Lower lobe of right lung (tissue), 2 donors: ENCODE data around the gene KRT3. TPM values are rescaled to one million over a fixed set of nuclear protein-coding genes. Genes with fewer than 3 reads are reported as not detected.

ENCODE experiments used
- ATAC-seq, 2 donors: fragments of 200-7000 bp; cut with Tn5 transposase; one replicate each; pipeline ENCODE4 v1.9.1; 2020 to 2022; ENCODE audit warnings: mild to moderate bottlenecking in 2 of 2, moderate library complexity in 2 of 2
- DNase-seq: peaks from one replicate; pipeline ENCODE4 v3.0.0-alpha.2; 2020
- H3K27ac ChIP-seq: fragments of 200-600 bp; one replicate; pipeline ENCODE4 v1.8.0; 2022
- H3K27me3 ChIP-seq: fragments of 200-600 bp; one replicate; pipeline ENCODE4 v1.8.0; 2022; ENCODE audit warnings: low read depth
- H3K36me3 ChIP-seq: fragments of 200-600 bp; one replicate; pipeline ENCODE4 v1.8.0; 2022; ENCODE audit warnings: mild to moderate bottlenecking
- H3K4me1 ChIP-seq: fragments of 200-600 bp; one replicate; pipeline ENCODE4 v1.8.0; 2022
- H3K4me3 ChIP-seq: fragments of 200-600 bp; one replicate; pipeline ENCODE4 v1.8.0; 2022; ENCODE audit warnings: mild to moderate bottlenecking
- H3K9me3 ChIP-seq: fragments of 200-600 bp; one replicate; pipeline ENCODE4 v1.8.0; 2022
- CTCF ChIP-seq: fragments of 200-600 bp; IDR thresholded peaks from one replicate; pipeline ENCODE4 v1.8.0; 2022; ENCODE audit warnings: antibody characterized with exemption, mild to moderate bottlenecking
- intact Hi-C: fragments of 100-400 bp; cut with DNase I; formaldehyde crosslinking; loops from one replicate; pipeline ENCODE4 v1.11.0; 2022
- total RNA-seq: library from RNA; stranded (reverse); fragmentation: NEBNext Ultra II Directional; extraction: Animal tissue kit (Norgen Biotek cat#: 25700); gene quantifications from one replicate; pipeline ENCODE4 v1.2.1, GENCODE V29; 2021
- donor health status: DM: no; HTN: yes; CAD: no; lungs with severe emphysema.

KRT3 gene
- total RNA-seq, 1 donor from 2014 or later: not detected

- H3K27ac ChIP-seq: no peak overlapping the region
- no peak for ATAC-seq
- TF ChIP-seq CTCF: no peak
- H3K4me3 ChIP-seq: no peak overlapping the region
- DNase-seq: no peak
- H3K9me3 ChIP-seq: no peaks in the 10 kb centered on the region
- H3K27me3 ChIP-seq: peaks cover 32% of the 10 kb centered on the region
- peaks cover 3% of the 10 kb centered on the region for H3K4me1 ChIP-seq
- intact Hi-C loops: no loop called here
- H3K36me3 ChIP-seq: no peaks in the 10 kb centered on the region
These were observed 10.4 kb upstream of the KRT3 start for GRCh38 chr12:52806169-52806811.

- Histone ChIP-seq H3K27me3 (peaks cover 32% of the 10 kb centered on the region), H3K9me3 (no peaks in the 10 kb centered on the region), H3K27ac (no peak overlapping the region), H3K4me1 (peaks cover 9% of the 10 kb centered on the region), H3K4me3 (no peak overlapping the region), H3K36me3 (no peaks in the 10 kb centered on the region)
- intact Hi-C loops: no loop called here
- ATAC-seq (no peak), DNase-seq (no peak)
- no peak for TF ChIP-seq CTCF
These were observed 9.8 kb upstream of the KRT3 start for GRCh38 chr12:52805739-52806138.

- ATAC-seq (no peak), DNase-seq (no peak)
- intact Hi-C loops: no loop called here
- TF ChIP-seq CTCF: no peak
- Histone ChIP-seq H3K27ac (no peak overlapping the region), H3K4me1 (peaks cover 16% of the 10 kb centered on the region), H3K36me3 (no peaks in the 10 kb centered on the region), H3K9me3 (no peaks in the 10 kb centered on the region), H3K4me3 (no peak overlapping the region), H3K27me3 (peaks cover 32% of the 10 kb centered on the region)
These were observed 9.1 kb upstream of the KRT3 start for GRCh38 chr12:52805000-52805399.

- Histone ChIP-seq H3K9me3 (no peaks in the 10 kb centered on the region), H3K27me3 (peaks cover 19% of the 10 kb centered on the region), H3K36me3 (no peaks in the 10 kb centered on the region), H3K4me1 (peaks cover 23% of the 10 kb centered on the region), H3K27ac (no peak overlapping the region), H3K4me3 (no peak overlapping the region)
- ATAC-seq (no peak), DNase-seq (no peak)
- intact Hi-C loops: no loop called here
- TF ChIP-seq CTCF: no peak
These were observed 6.5 kb upstream of the KRT3 start for GRCh38 chr12:52802442-52802841.

- Histone ChIP-seq H3K27ac (no peak overlapping the region), H3K9me3 (no peaks in the 10 kb centered on the region), H3K4me1 (peaks cover 23% of the 10 kb centered on the region), H3K4me3 (no peak overlapping the region), H3K27me3 (peaks cover 13% of the 10 kb centered on the region), H3K36me3 (no peaks in the 10 kb centered on the region)
- DNase-seq (no peak), ATAC-seq (no peak)
- TF ChIP-seq CTCF: no peak
- intact Hi-C loops: no loop called here
These were observed 5.9 kb upstream of the KRT3 start for GRCh38 chr12:52801773-52802172.
